ENCODE measurements around the gene TLN1.

Gene TLN1

GRCh38 chr9:35732800-35733541 lies 976 bp upstream of the TLN1 start:
- H3K27ac ChIP-seq, result peak overlapping the region; percentile 96
- DNase-seq (ENCODE audit: low read depth, low spot score), result peak; percentile 65

GRCh38 chr9:35731415-35732184 lies 395 bp downstream of the TLN1 start:
- no peak for DNase-seq (ENCODE audit: low read depth, low spot score)
- peak overlapping the region; percentile 96 for H3K27ac ChIP-seq

- H3K27ac ChIP-seq, result peak overlapping the region; percentile 96
- DNase-seq (ENCODE audit: low read depth, low spot score), result no peak
Observed at GRCh38 chr9:35730486-35730854, 1.5 kb downstream of the TLN1 start.

GRCh38 chr9:35729700-35730485 lies 2.1 kb downstream of the TLN1 start:
- DNase-seq (ENCODE audit: low read depth, low spot score), result no peak
- peak overlapping the region; percentile 96 for H3K27ac ChIP-seq

GRCh38 chr9:35729101-35729500 lies 2.9 kb downstream of the TLN1 start:
- DNase-seq (ENCODE audit: low read depth, low spot score), result no peak
- peak overlapping the region; percentile 96 for H3K27ac ChIP-seq

GRCh38 chr9:35728041-35728971 lies 3.7 kb downstream of the TLN1 start:
- H3K27ac ChIP-seq, result peak overlapping the region; percentile 96
- DNase-seq (ENCODE audit: low read depth, low spot score), result no peak

- H3K27ac ChIP-seq, result peak overlapping the region; percentile 96
- DNase-seq (ENCODE audit: low read depth, low spot score), result no peak
Observed at GRCh38 chr9:35727676-35728040, 4.3 kb downstream of the TLN1 start.

GRCh38 chr9:35726931-35727330 lies 5.1 kb downstream of the TLN1 start:
- H3K27ac ChIP-seq, result peak overlapping the region; percentile 96
- no peak for DNase-seq (ENCODE audit: low read depth, low spot score)

- no peak overlapping the region for H3K27ac ChIP-seq
- DNase-seq (ENCODE audit: low read depth, low spot score), result no peak
Observed at GRCh38 chr9:35725362-35725761, 6.6 kb downstream of the TLN1 start.

GRCh38 chr9:35723908-35724307 lies 8.1 kb downstream of the TLN1 start:
- no peak overlapping the region for H3K27ac ChIP-seq
- no peak for DNase-seq (ENCODE audit: low read depth, low spot score)

- no peak for DNase-seq (ENCODE audit: low read depth, low spot score)
- no peak overlapping the region for H3K27ac ChIP-seq
Observed at GRCh38 chr9:35723426-35723825, 8.6 kb downstream of the TLN1 start.

GRCh38 chr9:35719546-35719945 lies 12.4 kb downstream of the TLN1 start:
- peak overlapping the region; percentile 73 for H3K27ac ChIP-seq
- no peak for DNase-seq (ENCODE audit: low read depth, low spot score)

- H3K27ac ChIP-seq, result peak overlapping the region; percentile 73
Observed at GRCh38 chr9:35718721-35719511, 13.1 kb downstream of the TLN1 start.

GRCh38 chr9:35717132-35717870 lies 14.7 kb downstream of the TLN1 start:
- no peak overlapping the region for H3K27ac ChIP-seq
- DNase-seq (ENCODE audit: low read depth, low spot score), result no peak

More at GRCh38 chr9:35718721-35719511, 13.1 kb downstream of the TLN1 start:
- peak; percentile 64 for DNase-seq (ENCODE audit: low read depth, low spot score)

GRCh38 chr9:35716230-35716629 lies 15.8 kb downstream of the TLN1 start:
- no peak for DNase-seq (ENCODE audit: low read depth, low spot score)

GRCh38 chr9:35714579-35715252 lies 17.3 kb downstream of the TLN1 start:
- no peak for DNase-seq (ENCODE audit: low read depth, low spot score)
- H3K27ac ChIP-seq, result no peak overlapping the region

More at GRCh38 chr9:35716230-35716629, 15.8 kb downstream of the TLN1 start:
- no peak overlapping the region for H3K27ac ChIP-seq

GRCh38 chr9:35714123-35714522 lies 17.9 kb downstream of the TLN1 start:
- H3K27ac ChIP-seq, result no peak overlapping the region
- DNase-seq (ENCODE audit: low read depth, low spot score), result no peak

- no peak overlapping the region for H3K27ac ChIP-seq
- DNase-seq (ENCODE audit: low read depth, low spot score), result no peak
Observed at GRCh38 chr9:35713578-35713977, 18.4 kb downstream of the TLN1 start.
